Karpas-422 (cell line): Measurements from ENCODE around the gene CFAP97D1. TPM values are rescaled to one million over a fixed set of nuclear protein-coding genes. Genes with fewer than 3 reads are reported as not detected.

ENCODE experiments used
- DNase-seq: peaks from one replicate; pipeline ENCODE4 v3.0.0-alpha.2; 2015
- H2AFZ ChIP-seq: fragments of 200-600 bp; sonication (generic); 2 replicates; pipeline ENCODE4 v1.6.1; 2014; ENCODE audit warnings: antibody characterized with exemption, low read length, mixed read lengths
- H3K27ac ChIP-seq: fragments of 200-600 bp; sonication (generic); 2 replicates; pipeline ENCODE4 v1.5.1; 2014; ENCODE audit warnings: mild to moderate bottlenecking, low read length, moderate library complexity
- H3K27me3 ChIP-seq: fragments of 200-600 bp; sonication (generic); 2 replicates; pipeline ENCODE4 v1.6.1; 2014; ENCODE audit warnings: low read length, mixed read lengths
- H3K36me3 ChIP-seq: fragments of 200-600 bp; sonication (generic); 2 replicates; pipeline ENCODE4 v1.6.1; 2014; ENCODE audit warnings: low read length, mixed read lengths; ENCODE audit not compliant: insufficient read depth
- H3K4me1 ChIP-seq: fragments of 200-600 bp; sonication (generic); 2 replicates; pipeline ENCODE4 v1.6.1; 2014; ENCODE audit warnings: mild to moderate bottlenecking, low read length, mixed read lengths
- H3K4me2 ChIP-seq: fragments of 200-600 bp; sonication (generic); 2 replicates; pipeline ENCODE4 v1.6.1; 2014; ENCODE audit warnings: low read length, low read depth, mild to moderate bottlenecking; ENCODE audit not compliant: poor library complexity, severe bottlenecking
- H3K4me3 ChIP-seq: fragments of 200-600 bp; sonication (generic); 2 replicates; pipeline ENCODE4 v1.5.1; 2014; ENCODE audit warnings: mild to moderate bottlenecking, antibody characterized with exemption, low read length, mixed read lengths
- H3K79me2 ChIP-seq: fragments of 200-600 bp; sonication (generic); 2 replicates; pipeline ENCODE4 v1.6.1; 2014; ENCODE audit warnings: mild to moderate bottlenecking, low read length, mixed read lengths
- H3K9ac ChIP-seq: fragments of 200-600 bp; sonication (generic); 2 replicates; pipeline ENCODE4 v1.6.0; 2014; ENCODE audit warnings: low read length
- H3K9me2 ChIP-seq: fragments of 200-600 bp; sonication (generic), shearing (Covaris generic); replicated peaks from 2 replicates; pipeline ENCODE4 v1.6.0; 2014; ENCODE audit warnings: mild to moderate bottlenecking, low read length, moderate library complexity; ENCODE audit not compliant: insufficient read depth
- H3K9me3 ChIP-seq: fragments of 300-700, 200-600 bp; sonication (generic); 2 replicates; pipeline ENCODE4 v1.6.1; 2014; ENCODE audit warnings: low read length, mixed read lengths
- H4K20me1 ChIP-seq: fragments of 200-600 bp; sonication (generic); 2 replicates; pipeline ENCODE4 v1.6.1; 2014; ENCODE audit warnings: mild to moderate bottlenecking, antibody characterized with exemption, low read length, low read depth; ENCODE audit not compliant: insufficient read depth
- total RNA-seq: library from RNA; depleted of rRNA; stranded (reverse); fragments of >200 nt; shearing (Covaris generic); gene quantifications from 2 replicates; pipeline ENCODE4 v1.2.3, GENCODE V29; 2014; ENCODE audit warnings: low replicate concordance; rRNA removed

CFAP97D1 gene
- 1.1 TPM in 1 of 2 replicates, not detected in the other for total RNA-seq

DNA sequence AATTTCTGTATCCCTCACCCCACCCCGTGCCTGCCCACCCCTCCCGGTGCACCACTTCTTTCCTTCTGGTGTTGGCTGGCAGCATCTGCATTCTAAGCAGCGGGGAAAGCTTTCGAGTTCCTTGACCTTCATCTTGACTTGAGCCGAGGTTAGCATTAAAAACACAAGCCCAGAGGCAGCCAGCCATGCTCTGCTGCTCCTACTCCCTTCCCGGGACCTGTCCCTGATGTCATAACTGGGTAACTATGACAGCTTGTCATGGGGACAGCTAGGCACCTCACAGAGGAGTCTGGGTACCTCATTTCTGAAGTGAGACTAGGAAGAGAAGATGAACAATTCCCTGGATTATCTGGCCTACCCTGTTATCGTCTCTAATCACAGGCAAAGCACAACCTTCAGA lies at the start of gene CFAP97D1:
Gene CFAP97D1 (plus strand): TSS at position 301 of the 400 bp plus-strand sequence. CDS start 28 bp downstream, at position 329.
- Histone ChIP-seq H3K4me3 (peak within 1 kb of the TSS; percentile 84), H3K79me2 (no peaks in the 10 kb centered on the region), H3K27me3 (no peaks in the 10 kb centered on the region), H3K4me2 (peak within 1 kb of the TSS; percentile 96), H3K36me3 (no peaks in the 10 kb centered on the region), H4K20me1 (no peaks in the 10 kb centered on the region), H3K9me3 (no peaks in the 10 kb centered on the region), H2AFZ (peak within 1 kb of the TSS; percentile 88), H3K9me2 (no peaks in the 10 kb centered on the region), H3K27ac (no peak within 1 kb of the TSS), H3K9ac (peak within 1 kb of the TSS; percentile 82), H3K4me1 (peaks cover 15% of the 10 kb centered on the region)
- no peak for DNase-seq

- Histone ChIP-seq H3K4me1 (no peaks in the 10 kb centered on the region), H3K9me2 (no peaks in the 10 kb centered on the region), H3K27ac (no peak overlapping the region), H3K9ac (no peak overlapping the region), H3K9me3 (no peaks in the 10 kb centered on the region), H4K20me1 (no peaks in the 10 kb centered on the region), H3K36me3 (no peaks in the 10 kb centered on the region), H3K79me2 (no peaks in the 10 kb centered on the region), H3K27me3 (peaks cover 3% of the 10 kb centered on the region; the same call in 1 of the 2 replicates), H3K4me2 (no peak overlapping the region), H2AFZ (no peak overlapping the region), H3K4me3 (no peak overlapping the region)
- no peak for DNase-seq
Observed at GRCh38 chr17:43732958-43733357, 47.3 kb upstream of the CFAP97D1 start.

- H4K20me1 ChIP-seq: no peaks in the 10 kb centered on the region
- H3K4me3 ChIP-seq: no peak overlapping the region
- no peak for DNase-seq
- H3K4me2 ChIP-seq: no peak overlapping the region
- H3K9me3 ChIP-seq: no peaks in the 10 kb centered on the region
- H3K9ac ChIP-seq: no peak overlapping the region
- no peaks in the 10 kb centered on the region for H3K4me1 ChIP-seq
- H3K27me3 ChIP-seq: peaks cover 3% of the 10 kb centered on the region; the same call in 1 of the 2 replicates
- no peaks in the 10 kb centered on the region for H3K36me3 ChIP-seq
- no peaks in the 10 kb centered on the region for H3K9me2 ChIP-seq
- no peaks in the 10 kb centered on the region for H3K79me2 ChIP-seq
- H2AFZ ChIP-seq: no peak overlapping the region
- no peak overlapping the region for H3K27ac ChIP-seq
Observed at GRCh38 chr17:43733956-43734355, 46.3 kb upstream of the CFAP97D1 start.

DNA sequence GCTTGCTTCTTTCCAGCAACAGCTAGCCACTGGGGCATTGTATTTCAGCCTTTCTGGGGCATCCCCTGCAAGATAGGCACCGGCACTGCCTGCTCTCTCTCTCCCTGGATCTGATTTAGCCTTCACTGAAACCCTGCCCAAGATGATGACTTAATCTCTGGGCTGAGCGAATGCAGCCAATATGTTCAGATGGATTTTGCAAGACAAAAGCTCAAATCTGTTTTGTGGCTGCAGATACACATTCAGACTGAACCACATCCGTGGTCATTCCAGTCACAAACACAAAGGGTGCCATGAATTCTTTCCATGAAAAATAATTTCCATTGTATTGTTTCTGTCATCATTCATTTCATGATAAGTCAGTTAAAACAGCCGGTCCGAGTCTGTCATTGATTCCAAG lies 45.9 kb upstream of the CFAP97D1 start:
- no peak for DNase-seq
- H3K27ac ChIP-seq: no peak overlapping the region
- no peaks in the 10 kb centered on the region for H3K4me1 ChIP-seq
- H3K9me3 ChIP-seq: no peaks in the 10 kb centered on the region
- no peak overlapping the region for H3K4me2 ChIP-seq
- H3K36me3 ChIP-seq: no peaks in the 10 kb centered on the region
- no peaks in the 10 kb centered on the region for H4K20me1 ChIP-seq
- H3K79me2 ChIP-seq: no peaks in the 10 kb centered on the region
- no peak overlapping the region for H3K9ac ChIP-seq
- no peaks in the 10 kb centered on the region for H3K9me2 ChIP-seq
- H2AFZ ChIP-seq: no peak overlapping the region
- H3K4me3 ChIP-seq: no peak overlapping the region
- H3K27me3 ChIP-seq: peaks cover 3% of the 10 kb centered on the region; the same call in 1 of the 2 replicates

DNA sequence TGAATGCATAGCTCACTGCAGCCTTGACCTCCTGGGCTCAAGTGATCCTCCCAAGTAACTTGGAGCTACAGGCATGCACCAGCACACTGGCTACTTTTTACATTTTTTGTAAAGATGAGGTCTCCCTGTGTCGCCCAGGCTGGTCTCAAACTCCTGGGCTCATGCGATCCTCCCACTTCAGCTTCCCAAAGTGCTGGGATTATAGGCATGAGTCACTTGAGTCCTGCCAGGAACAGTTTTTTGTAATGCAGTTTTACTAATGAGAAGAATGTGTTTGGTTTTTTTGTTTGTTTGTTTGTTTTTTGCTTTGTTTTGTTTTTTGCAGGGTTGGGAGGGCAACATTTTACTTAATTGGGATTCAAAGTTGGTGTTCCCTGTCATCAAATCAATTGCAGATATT lies 43.8 kb upstream of the CFAP97D1 start:
- Histone ChIP-seq H4K20me1 (no peaks in the 10 kb centered on the region), H3K27me3 (peaks cover 3% of the 10 kb centered on the region; the same call in 1 of the 2 replicates), H3K36me3 (no peaks in the 10 kb centered on the region), H3K79me2 (no peaks in the 10 kb centered on the region), H3K4me3 (no peak overlapping the region), H3K9me2 (no peaks in the 10 kb centered on the region), H3K9ac (no peak overlapping the region), H3K27ac (no peak overlapping the region), H3K4me1 (no peaks in the 10 kb centered on the region), H2AFZ (no peak overlapping the region), H3K9me3 (no peaks in the 10 kb centered on the region), H3K4me2 (no peak overlapping the region)
- DNase-seq: no peak

DNA sequence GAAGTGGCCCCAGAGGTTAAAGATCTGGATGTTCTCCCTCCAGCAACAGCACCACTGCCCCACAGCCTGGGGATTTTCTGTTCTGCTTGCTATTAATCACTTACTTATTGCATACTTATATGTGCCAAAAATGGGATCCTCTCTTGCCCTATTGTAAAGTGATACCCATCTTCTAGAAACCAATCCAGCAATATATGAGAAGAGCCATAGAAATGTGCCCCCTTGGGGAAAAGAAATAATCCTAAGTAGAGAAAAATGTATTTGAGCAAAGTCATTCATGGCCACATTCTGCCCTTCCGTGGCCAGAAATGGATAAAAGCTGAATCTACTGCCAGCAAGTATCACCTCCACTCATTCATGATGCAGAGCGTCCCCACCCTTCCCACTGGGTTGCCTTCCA lies 42.5 kb upstream of the CFAP97D1 start:
- DNase-seq: no peak
- no peaks in the 10 kb centered on the region for H3K79me2 ChIP-seq
- H3K36me3 ChIP-seq: no peaks in the 10 kb centered on the region
- H3K9me2 ChIP-seq: no peaks in the 10 kb centered on the region
- H3K9ac ChIP-seq: no peak overlapping the region
- no peak overlapping the region for H3K4me2 ChIP-seq
- H3K27me3 ChIP-seq: peaks cover 3% of the 10 kb centered on the region; the same call in 1 of the 2 replicates
- H3K4me3 ChIP-seq: no peak overlapping the region
- no peak overlapping the region for H2AFZ ChIP-seq
- no peaks in the 10 kb centered on the region for H3K4me1 ChIP-seq
- H3K27ac ChIP-seq: no peak overlapping the region
- no peaks in the 10 kb centered on the region for H4K20me1 ChIP-seq
- H3K9me3 ChIP-seq: no peaks in the 10 kb centered on the region

GRCh38 chr17:43740541-43740940 lies 39.7 kb upstream of the CFAP97D1 start:
- H2AFZ ChIP-seq: no peak overlapping the region
- no peaks in the 10 kb centered on the region for H3K79me2 ChIP-seq

GRCh38 chr17:43741636-43742035 lies 38.6 kb upstream of the CFAP97D1 start:
- no peaks in the 10 kb centered on the region for H3K36me3 ChIP-seq
- H3K27ac ChIP-seq: no peak overlapping the region
- H3K4me3 ChIP-seq: no peak overlapping the region
- H3K79me2 ChIP-seq: no peaks in the 10 kb centered on the region
- H3K9me2 ChIP-seq: no peaks in the 10 kb centered on the region
- no peaks in the 10 kb centered on the region for H3K4me1 ChIP-seq
- no peak for DNase-seq
- no peak overlapping the region for H3K9ac ChIP-seq
- no peaks in the 10 kb centered on the region for H3K27me3 ChIP-seq
- H4K20me1 ChIP-seq: no peaks in the 10 kb centered on the region
- H3K4me2 ChIP-seq: no peak overlapping the region
- H2AFZ ChIP-seq: no peak overlapping the region
- H3K9me3 ChIP-seq: no peaks in the 10 kb centered on the region

More at GRCh38 chr17:43740541-43740940, 39.7 kb upstream of the CFAP97D1 start:
- no peaks in the 10 kb centered on the region for H3K4me1 ChIP-seq
- H3K27ac ChIP-seq: no peak overlapping the region
- H3K27me3 ChIP-seq: no peaks in the 10 kb centered on the region
- no peak overlapping the region for H3K4me2 ChIP-seq
- no peak overlapping the region for H3K9ac ChIP-seq
- H3K36me3 ChIP-seq: no peaks in the 10 kb centered on the region
- no peaks in the 10 kb centered on the region for H3K9me3 ChIP-seq
- no peak overlapping the region for H3K4me3 ChIP-seq
- no peaks in the 10 kb centered on the region for H3K9me2 ChIP-seq
- DNase-seq: no peak
- no peaks in the 10 kb centered on the region for H4K20me1 ChIP-seq
